A549 treated with dexamethasone at 1 μM for 4 hours (cell line): ENCODE results near the gene UGT1A7. TPM values are rescaled to one million over a fixed set of nuclear protein-coding genes. Genes with fewer than 3 reads are reported as not detected.

Experiments used
- total RNA-seq: library from RNA; stranded (reverse); fragments of 200-300 nt; extraction: Qiagen RNA extraction; gene quantifications from 5 replicates; pipeline ENCODE4 v1.2.3, GENCODE V29; 2022

UGT1A7 gene
- total RNA-seq, result 3.4 to 5.3 TPM (median 3.5 TPM) in 5 replicates

DNA sequence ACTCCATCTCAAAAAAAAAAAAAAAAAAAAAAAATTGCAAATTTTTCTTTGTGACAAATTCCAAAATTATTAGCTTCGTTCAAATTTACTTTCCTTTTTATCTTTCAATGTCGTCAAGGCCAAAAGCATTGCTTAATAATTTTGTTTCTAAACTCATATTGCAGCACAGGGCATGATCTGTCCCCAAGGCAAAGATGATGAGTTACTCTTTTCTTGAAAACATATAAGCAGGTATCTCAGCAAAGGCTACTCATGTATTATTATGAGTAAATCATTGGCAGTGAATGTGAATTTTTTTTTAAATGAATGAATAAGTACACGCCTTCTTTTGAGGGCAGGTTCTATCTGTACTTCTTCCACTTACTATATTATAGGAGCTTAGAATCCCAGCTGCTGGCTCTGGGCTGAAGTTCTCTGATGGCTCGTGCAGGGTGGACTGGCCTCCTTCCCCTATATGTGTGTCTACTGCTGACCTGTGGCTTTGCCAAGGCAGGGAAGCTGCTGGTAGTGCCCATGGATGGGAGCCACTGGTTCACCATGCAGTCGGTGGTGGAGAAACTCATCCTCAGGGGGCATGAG is at the start of gene UGT1A7:
TSS of gene UGT1A7 (plus strand) at position 381 of the 579 bp plus-strand sequence. CDS start at position 418, 37 bp downstream.

DNA sequence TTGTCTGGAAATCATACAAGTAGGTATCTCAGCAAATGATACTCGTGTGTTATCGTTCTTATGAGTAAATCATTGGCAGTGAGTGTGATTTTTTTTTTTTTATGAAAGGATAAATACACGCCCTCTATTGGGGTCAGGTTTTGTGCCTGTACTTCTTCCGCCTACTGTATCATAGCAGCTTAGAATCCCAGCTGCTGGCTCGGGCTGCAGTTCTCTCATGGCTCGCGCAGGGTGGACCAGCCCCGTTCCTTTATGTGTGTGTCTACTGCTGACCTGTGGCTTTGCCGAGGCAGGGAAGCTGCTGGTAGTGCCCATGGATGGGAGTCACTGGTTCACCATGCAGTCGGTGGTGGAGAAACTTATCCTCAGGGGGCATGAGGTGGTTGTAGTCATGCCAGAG is 45.4 kb upstream of the UGT1A7 start, which contains the start of gene UGT1A10:
TSS of gene UGT1A10 (plus strand) at position 143 of the 400 bp plus-strand sequence. CDS start at position 218, 75 bp downstream.

DNA sequence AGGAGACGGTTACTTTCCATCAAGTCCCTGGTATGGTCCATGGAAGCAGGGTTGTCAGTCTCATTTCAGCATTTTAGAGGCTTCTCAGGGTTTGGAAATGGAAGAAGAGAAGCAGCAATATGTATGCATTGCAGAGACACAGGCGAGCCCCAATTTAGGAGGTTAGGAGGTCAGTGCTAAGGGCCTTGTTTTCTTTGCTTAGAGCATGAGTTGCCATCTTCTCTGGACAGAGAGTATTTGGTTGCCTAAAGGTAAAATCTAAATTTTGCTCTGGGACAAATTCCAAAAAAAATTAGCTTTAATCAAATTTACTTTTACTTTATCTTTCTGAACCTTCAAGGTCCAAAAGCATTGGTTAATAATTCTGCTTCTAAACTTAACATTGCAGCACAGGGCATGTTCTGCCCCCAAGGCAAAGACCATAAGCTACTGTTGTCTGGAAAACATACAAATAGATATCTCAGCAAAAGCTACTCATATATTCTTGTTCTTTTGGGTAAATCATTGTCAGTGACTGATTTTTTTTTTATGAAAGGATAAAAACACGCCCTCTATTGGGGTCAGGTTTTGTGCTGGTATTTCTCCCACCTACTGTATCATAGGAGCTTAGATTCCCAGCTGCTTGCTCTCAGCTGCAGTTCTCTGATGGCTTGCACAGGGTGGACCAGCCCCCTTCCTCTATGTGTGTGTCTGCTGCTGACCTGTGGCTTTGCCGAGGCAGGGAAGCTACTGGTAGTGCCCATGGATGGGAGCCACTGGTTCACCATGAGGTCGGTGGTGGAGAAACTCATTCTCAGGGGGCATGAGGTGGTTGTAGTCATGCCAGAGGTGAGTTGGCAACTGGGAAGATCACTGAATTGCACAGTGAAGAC is 10.2 kb upstream of the UGT1A7 start, which contains the start of gene UGT1A9:
TSS of gene UGT1A9 (plus strand) at position 609 of the 872 bp plus-strand sequence. CDS start at position 646, 37 bp downstream.

DNA sequence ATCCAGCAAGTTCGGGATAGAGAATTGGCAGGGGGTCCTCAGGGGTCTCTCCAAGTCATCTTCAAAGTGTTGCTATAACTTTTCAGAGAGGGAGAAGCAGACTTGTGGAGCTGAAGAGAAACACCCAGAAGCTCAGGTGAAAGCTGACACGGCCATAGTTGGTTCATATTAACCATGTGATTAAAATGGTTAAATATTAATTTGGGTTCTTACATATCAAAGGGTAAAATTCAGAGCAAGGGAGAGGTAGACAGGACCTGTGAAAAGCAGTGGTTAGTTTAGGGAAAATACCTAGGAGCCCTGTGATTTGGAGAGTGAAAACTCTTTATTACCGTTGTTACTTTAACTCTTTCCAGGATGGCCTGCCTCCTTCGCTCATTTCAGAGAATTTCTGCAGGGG is 10.9 kb downstream of the UGT1A7 start, which contains the start of gene UGT1A6:
TSS of gene UGT1A6 (plus strand) at position 243 of the 400 bp plus-strand sequence. CDS start at position 358, 115 bp downstream.

DNA sequence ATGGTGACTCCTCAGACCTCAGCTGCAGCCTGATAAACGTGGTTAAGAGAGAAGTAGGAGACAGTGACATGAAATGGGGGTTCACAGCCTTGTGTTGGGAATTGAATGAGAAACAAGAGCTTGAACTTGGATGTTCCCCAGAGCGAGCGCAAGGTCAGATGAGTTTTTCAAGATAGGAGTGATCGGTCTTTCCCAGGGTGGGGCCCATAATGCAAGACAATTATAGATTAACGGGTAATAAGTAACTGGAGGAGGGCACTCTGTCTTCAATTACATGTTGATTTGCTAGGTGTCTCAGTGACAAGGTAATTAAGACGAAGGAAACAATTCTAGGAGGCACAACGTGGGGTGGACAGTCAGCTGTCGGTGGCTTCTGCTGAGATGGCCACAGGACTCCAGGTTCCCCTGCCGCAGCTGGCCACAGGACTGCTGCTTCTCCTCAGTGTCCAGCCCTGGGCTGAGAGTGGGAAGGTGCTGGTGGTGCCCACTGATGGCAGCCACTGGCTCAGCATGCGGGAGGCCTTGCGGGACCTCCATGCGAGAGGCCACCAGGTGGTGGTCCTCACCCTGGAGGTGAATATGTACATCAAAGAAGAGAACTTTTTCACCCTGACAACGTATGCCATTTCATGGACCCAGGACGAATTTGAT is 31.0 kb downstream of the UGT1A7 start, which contains the start of gene UGT1A5:
TSS of gene UGT1A5 (plus strand) at position 297 of the 651 bp plus-strand sequence. CDS start at position 382, 85 bp downstream.

DNA sequence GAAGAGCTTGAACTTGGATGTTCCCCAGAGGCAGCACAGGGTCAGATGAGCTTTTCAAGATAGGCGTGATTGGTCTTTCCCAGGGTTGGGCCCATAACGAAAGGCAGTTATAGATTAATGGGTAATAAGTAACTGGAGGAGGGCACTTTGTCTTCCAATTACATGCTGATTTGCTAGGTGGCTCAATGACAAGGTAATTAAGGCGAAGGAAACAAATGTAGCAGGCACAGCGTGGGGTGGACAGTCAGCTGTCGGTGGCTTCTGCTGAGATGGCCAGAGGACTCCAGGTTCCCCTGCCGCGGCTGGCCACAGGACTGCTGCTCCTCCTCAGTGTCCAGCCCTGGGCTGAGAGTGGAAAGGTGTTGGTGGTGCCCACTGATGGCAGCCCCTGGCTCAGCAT is 36.9 kb downstream of the UGT1A7 start, which contains the start of gene UGT1A4:
TSS of gene UGT1A4 (plus strand) at position 185 of the 400 bp plus-strand sequence. CDS start at position 270, 85 bp downstream.

DNA sequence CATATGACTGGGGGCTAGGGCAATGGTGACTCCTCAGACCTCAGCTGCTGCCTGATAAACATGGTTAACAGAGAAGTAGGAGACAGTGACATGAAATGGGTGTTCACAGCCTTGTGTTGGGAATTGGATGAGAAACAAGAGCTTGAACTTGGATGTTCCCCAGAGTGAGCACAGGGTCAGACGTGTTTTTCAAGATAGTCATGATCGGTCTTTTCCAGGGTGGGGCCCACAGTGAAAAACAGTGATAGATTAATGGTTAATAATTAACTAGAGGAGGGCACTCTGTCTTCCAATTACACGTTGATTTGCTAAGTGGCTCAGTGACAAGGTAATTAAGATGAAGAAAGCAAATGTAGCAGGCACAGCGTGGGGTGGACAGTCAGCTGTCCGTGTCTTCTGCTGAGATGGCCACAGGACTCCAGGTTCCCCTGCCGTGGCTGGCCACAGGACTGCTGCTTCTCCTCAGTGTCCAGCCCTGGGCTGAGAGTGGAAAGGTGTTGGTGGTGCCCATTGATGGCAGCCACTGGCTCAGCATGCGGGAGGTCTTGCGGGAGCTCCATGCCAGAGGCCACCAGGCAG is 47.1 kb downstream of the UGT1A7 start, which contains the start of gene UGT1A3:
TSS of gene UGT1A3 (plus strand) at position 320 of the 579 bp plus-strand sequence. CDS start at position 405, 85 bp downstream.

DNA sequence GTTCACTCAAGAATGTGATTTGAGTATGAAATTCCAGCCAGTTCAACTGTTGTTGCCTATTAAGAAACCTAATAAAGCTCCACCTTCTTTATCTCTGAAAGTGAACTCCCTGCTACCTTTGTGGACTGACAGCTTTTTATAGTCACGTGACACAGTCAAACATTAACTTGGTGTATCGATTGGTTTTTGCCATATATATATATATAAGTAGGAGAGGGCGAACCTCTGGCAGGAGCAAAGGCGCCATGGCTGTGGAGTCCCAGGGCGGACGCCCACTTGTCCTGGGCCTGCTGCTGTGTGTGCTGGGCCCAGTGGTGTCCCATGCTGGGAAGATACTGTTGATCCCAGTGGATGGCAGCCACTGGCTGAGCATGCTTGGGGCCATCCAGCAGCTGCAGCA is 78.3 kb downstream of the UGT1A7 start, which contains the start of gene UGT1A1:
TSS of gene UGT1A1 (plus strand) at position 228 of the 400 bp plus-strand sequence. CDS start at position 246, 18 bp downstream.

DNA sequence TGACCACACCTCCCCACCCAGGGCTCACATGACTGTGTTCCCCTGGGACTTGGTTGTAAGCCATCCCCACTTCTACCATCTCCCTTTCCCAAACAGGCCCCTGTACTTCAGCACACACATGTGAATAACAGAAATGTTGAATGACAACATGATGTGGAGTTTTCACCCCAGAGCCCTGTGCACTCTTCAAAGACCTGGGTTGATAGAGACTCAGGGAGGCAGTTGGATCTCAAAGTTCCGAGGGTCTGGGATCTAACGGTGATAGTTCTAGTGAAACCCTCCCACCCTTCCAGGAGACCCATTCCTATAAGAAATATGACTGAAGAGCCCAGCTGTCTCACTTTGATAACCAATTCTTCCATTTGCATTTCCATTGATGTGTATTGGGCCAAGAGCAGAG is 96.3 kb downstream of the UGT1A7 start, which contains the start of gene MROH2A:
TSS of gene MROH2A (plus strand) at position 301 of the 400 bp plus-strand sequence. CDS start 1,029 bp downstream, outside the sequence.

Other genes with a start within 250 kb of the UGT1A7 start
- 21.0 to 26.2 TPM (median 24.2 TPM) in 5 replicates for gene USP40, start 115.1 kb upstream of the UGT1A7 start, total RNA-seq
- 0.06 to 0.07 TPM (median 0.06 TPM) in 3 of 5 replicates, not detected in the others for gene UGT1A8, start 64.3 kb upstream of the UGT1A7 start, total RNA-seq
- gene UGT1A10, start 45.5 kb upstream of the UGT1A7 start, total RNA-seq, result 0.05 TPM in 1 of 5 replicates, not detected in the others
- gene UGT1A9, start 10.0 kb upstream of the UGT1A7 start, total RNA-seq, result 3.9 to 5.2 TPM (median 4.5 TPM) in 5 replicates
- 1.2 to 1.9 TPM (median 1.4 TPM) in 5 replicates for gene UGT1A6, start 11.0 kb downstream of the UGT1A7 start, total RNA-seq
- 0.06 TPM in 1 of 5 replicates, not detected in the others for gene UGT1A5, start 31.0 kb downstream of the UGT1A7 start, total RNA-seq
- 0.07 TPM in 1 of 5 replicates, not detected in the others for gene UGT1A4, start 36.8 kb downstream of the UGT1A7 start, total RNA-seq
- gene UGT1A3, start 47.1 kb downstream of the UGT1A7 start, total RNA-seq, result 0.06 to 0.18 TPM (median 0.11 TPM) in 3 of 5 replicates, not detected in the others
- gene UGT1A1, start 78.4 kb downstream of the UGT1A7 start, total RNA-seq, result 0.39 to 1.1 TPM (median 0.87 TPM) in 5 replicates
- 0.14 to 0.37 TPM (median 0.30 TPM) in 5 replicates for gene MROH2A, start 96.4 kb downstream of the UGT1A7 start, total RNA-seq
- gene HJURP, start 172.6 kb downstream of the UGT1A7 start, total RNA-seq, result 51.2 to 56.5 TPM (median 54.7 TPM) in 5 replicates
- 0.18 to 0.36 TPM (median 0.25 TPM) in 5 replicates for gene TRPM8, start 235.5 kb downstream of the UGT1A7 start, total RNA-seq